GM12891 (cell line): Measurements from ENCODE around the gene TRPM3.

ENCODE experiments used
- DNase-seq: peaks from one replicate; pipeline ENCODE4 v3.0.0; 2011; ENCODE audit warnings: low spot score; ENCODE audit not compliant: insufficient read length
- FAIRE-seq: peaks from 2 replicates; lab custom pipeline; 2011; peaks lifted over from hg19 to GRCh38; lab: Jason Lieb, UNC
- PAX5 ChIP-seq: IDR thresholded peaks from 2 replicates; pipeline ENCODE4 v1.6.1; 2011; ENCODE audit warnings: low read length, moderate library complexity, mild to moderate bottlenecking; ENCODE audit not compliant: insufficient read depth, severe bottlenecking
- POLR2A ChIP-seq: IDR thresholded peaks from 2 replicates; pipeline ENCODE4 v1.6.1; 2011; ENCODE audit warnings: low read depth, low read length, control low read depth
- POLR2AphosphoS5 ChIP-seq: IDR thresholded peaks from 2 replicates; pipeline ENCODE4 v1.6.1; 2011; ENCODE audit warnings: low read depth, low read length, control low read depth
- POU2F2 ChIP-seq: IDR thresholded peaks from 2 replicates; pipeline ENCODE4 v1.6.1; 2011; ENCODE audit warnings: low read depth, mild to moderate bottlenecking, control low read depth, low read length, moderate library complexity
- SPI1 ChIP-seq: IDR thresholded peaks from 2 replicates; pipeline ENCODE4 v1.6.1; 2011; ENCODE audit warnings: low read depth, low read length, control low read depth
- TAF1 ChIP-seq: IDR thresholded peaks from 2 replicates; pipeline ENCODE4 v1.6.1; 2011; ENCODE audit warnings: low read depth, low read length, control low read depth

Gene TRPM3

GRCh38 chr9:70826562-70826961 lies 294.9 kb downstream of the TRPM3 start:
- FAIRE-seq (no peak), DNase-seq (no peak)
- no peak for TF ChIP-seq POLR2AphosphoS5
- no peak for TF ChIP-seq TAF1
- TF ChIP-seq SPI1: no peak
- TF ChIP-seq PAX5: no peak
- TF ChIP-seq POU2F2: no peak
- TF ChIP-seq POLR2A: no peak

- TF ChIP-seq POLR2AphosphoS5: no peak
- TF ChIP-seq TAF1: no peak
- no peak for TF ChIP-seq POU2F2
- TF ChIP-seq PAX5: no peak
- no peak for TF ChIP-seq POLR2A
- TF ChIP-seq SPI1: no peak
- no peak for DNase-seq
- no peak for FAIRE-seq
Measured at GRCh38 chr9:70823284-70823683, 298.1 kb downstream of the TRPM3 start.

- DNase-seq: no peak
- FAIRE-seq: no peak
- TF ChIP-seq TAF1: no peak
- TF ChIP-seq PAX5: no peak
- TF ChIP-seq POU2F2: no peak
- TF ChIP-seq POLR2AphosphoS5: no peak
- no peak for TF ChIP-seq POLR2A
- TF ChIP-seq SPI1: no peak
Measured at GRCh38 chr9:70817311-70817710, 304.1 kb downstream of the TRPM3 start.

GRCh38 chr9:70816891-70817290 lies 304.5 kb downstream of the TRPM3 start:
- DNase-seq (no peak), FAIRE-seq (no peak)
- TF ChIP-seq TAF1: no peak
- TF ChIP-seq PAX5: no peak
- no peak for TF ChIP-seq POLR2A
- no peak for TF ChIP-seq SPI1
- no peak for TF ChIP-seq POU2F2
- no peak for TF ChIP-seq POLR2AphosphoS5

DNA sequence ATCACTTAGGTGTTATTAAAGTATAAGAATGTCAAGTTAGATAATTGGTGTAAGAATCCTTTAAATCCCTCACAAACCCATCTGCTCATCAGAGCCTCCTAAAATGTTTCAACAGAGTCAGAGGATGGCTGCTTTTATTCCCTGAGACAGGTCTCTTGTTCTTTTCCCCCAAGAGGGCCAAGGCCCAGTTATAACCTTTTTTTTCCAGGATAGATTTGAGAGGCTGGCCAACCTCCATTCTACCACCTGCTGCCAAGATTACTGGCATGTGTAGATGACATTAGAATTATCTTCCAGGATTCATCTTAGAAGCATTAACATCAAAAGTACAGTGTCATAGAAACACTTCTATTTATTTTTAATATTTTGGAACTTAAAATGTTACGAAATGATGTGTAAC lies 305.1 kb downstream of the TRPM3 start:
- no peak for DNase-seq
- FAIRE-seq: no peak
- no peak for TF ChIP-seq SPI1
- TF ChIP-seq PAX5: no peak
- TF ChIP-seq TAF1: no peak
- TF ChIP-seq POLR2AphosphoS5: no peak
- TF ChIP-seq POLR2A: no peak

DNA sequence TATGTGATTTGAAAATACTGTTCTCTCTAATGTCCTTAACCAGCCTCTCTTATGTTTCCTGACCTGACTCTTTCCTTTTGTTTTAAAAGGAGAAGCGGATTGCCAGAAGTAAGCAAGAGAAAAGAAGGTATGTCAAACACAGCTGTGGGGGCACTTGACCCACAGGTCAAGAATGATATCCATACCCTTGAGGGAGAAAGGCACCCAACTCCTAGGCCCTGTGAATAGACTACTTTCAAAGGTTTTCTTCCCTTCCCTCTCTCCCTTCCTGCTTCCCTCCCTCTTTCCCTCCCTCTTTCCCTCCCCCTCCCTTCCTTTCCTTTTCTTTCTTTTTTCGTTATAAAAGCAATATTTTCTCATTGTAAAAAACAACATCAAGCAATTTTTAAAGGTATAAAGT lies 306.8 kb downstream of the TRPM3 start:
- FAIRE-seq: no peak
- DNase-seq: no peak
- TF ChIP-seq POU2F2: no peak

DNA sequence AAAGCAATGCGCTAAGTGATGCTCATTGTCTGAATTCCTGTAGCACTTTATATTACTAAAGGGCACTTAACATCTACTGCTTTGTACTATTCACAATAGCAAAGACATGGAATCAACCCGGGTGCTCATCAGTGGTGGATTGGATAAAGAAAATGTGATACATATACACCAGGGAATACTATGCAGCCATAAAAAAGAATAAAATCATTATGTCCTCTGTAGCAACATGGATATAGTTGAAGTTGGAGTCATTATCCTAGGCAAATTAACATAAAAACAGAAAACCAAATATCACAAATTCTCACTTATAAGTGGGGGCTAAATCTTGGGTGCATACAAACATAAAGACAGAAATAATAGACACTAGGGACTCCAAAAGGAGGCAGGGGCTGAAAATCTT lies 308.3 kb downstream of the TRPM3 start:
- FAIRE-seq (no peak), DNase-seq (no peak)
- TF ChIP-seq TAF1: no peak
- no peak for TF ChIP-seq PAX5
- no peak for TF ChIP-seq POLR2A
- no peak for TF ChIP-seq SPI1
- TF ChIP-seq POU2F2: no peak
- no peak for TF ChIP-seq POLR2AphosphoS5

GRCh38 chr9:70811638-70812037 lies 309.8 kb downstream of the TRPM3 start:
- TF ChIP-seq POLR2AphosphoS5: no peak
- TF ChIP-seq SPI1: no peak
- TF ChIP-seq POLR2A: no peak
- TF ChIP-seq TAF1: no peak
- no peak for TF ChIP-seq PAX5
- TF ChIP-seq POU2F2: no peak
- FAIRE-seq (no peak), DNase-seq (no peak)

DNA sequence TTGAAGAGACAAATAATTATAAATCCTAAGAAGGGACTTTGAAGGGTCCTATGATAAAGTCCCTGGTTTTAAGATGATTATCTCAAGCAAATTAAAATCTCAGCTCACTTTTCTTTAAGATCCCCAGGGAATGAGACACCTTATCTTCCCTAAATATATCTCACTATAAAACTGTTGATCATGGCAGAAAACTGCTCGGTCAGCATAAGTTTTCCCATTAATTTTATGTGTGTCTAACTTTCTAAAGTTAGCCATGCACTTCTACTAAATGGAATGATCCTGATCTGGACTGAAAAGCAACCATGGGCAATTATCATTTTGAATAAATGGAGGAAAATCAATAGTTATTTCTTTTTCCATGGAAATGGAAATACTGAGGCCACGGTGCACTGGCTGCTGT lies 314.5 kb downstream of the TRPM3 start:
- TF ChIP-seq POU2F2 (no peak), POLR2A (no peak), TAF1 (no peak), PAX5 (no peak), SPI1 (no peak), POLR2AphosphoS5 (no peak)
- DNase-seq: no peak
- FAIRE-seq: no peak

DNA sequence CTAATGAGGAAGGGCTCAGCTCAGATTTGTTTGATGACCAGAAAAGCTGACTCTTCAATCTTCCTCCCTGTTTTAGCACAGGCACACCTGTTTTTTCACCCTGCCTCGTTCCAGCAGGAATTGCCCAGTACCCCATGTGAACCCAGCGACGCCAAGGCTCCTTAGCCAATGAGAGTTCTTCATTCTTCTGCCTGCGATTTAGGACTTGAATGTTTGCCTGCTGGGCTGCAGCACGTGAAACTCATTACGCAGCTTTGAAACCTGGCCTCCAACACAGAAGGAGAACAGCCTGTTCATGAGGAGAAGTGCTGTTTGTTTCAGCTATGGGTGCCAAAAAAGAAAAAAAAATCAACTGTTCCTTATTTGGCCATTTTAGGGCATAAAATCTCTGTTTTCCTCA lies 315.5 kb downstream of the TRPM3 start:
- FAIRE-seq (no peak), DNase-seq (no peak)
- no peak for TF ChIP-seq TAF1
- no peak for TF ChIP-seq POLR2AphosphoS5
- TF ChIP-seq POLR2A: no peak
- TF ChIP-seq POU2F2: no peak
- TF ChIP-seq PAX5: no peak
- no peak for TF ChIP-seq SPI1

DNA sequence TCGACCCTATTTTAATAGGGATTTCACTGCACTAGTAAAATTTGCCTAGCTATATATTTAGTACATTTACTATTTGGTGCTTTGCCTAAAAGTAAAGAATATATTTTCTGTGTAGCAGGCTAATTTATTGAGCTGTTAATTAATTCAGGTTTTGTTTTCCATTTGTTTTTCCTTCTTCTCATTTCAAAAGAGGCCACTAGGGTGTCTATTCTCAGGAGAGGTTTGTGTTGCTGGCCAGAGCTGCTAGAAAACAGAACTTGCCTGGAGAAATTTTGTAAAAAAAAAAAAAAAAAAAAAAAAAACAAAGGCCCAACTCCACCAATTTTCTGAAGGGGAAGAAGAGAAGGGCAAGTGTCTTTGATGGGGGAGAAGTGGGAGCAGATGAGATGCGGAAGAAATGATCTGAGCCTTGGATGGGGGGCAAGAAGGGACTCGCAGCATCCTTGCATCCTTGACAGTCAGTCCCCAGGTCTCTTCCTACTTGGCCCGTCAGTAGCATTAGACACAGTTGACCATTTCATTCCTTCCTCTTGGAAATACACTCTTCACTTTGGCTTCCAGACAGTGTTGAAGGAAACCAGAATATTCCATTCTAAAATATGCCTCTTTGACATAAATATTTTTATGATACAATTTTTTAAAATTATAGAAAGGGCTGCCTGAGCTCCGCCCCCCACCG lies 318.5 kb downstream of the TRPM3 start:
- FAIRE-seq: no peak
- TF ChIP-seq SPI1: no peak
- no peak for TF ChIP-seq PAX5
- TF ChIP-seq POLR2A: no peak
- TF ChIP-seq POLR2AphosphoS5: no peak
- DNase-seq: no peak
